NCI-H2029 treated with DMSO at 0.1 percent for 48 hours (cell line): ENCODE data around the gene JAKMIP2.
A peak's percentile ranks its signal among the peaks of the same experiment; 100 is the strongest.

Experiments
- DNase-seq: peaks from one replicate; lab custom pipeline; 2025; lab: John Stamatoyannopoulos, UW

Gene JAKMIP2

DNA sequence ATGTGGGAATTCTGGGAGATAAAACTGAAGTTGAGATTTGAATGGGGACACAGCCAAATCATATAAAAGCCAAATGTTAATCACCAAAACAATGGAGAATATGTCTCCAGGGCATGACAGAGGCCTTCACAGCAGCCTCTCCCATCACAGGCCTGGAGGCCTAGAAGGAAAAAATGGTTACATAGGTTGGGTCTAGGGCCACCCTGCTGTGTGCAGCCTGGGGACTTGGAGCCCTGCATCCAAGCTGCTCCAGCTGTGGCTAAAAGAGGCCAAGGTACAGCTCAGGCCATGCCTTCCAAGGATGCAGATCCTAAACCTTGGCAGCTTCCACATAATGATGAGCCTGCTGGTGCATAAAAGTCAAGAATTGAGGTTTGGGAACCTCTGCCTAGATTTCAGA lies 85.1 kb downstream of the JAKMIP2 start:
- no peak for DNase-seq

DNA sequence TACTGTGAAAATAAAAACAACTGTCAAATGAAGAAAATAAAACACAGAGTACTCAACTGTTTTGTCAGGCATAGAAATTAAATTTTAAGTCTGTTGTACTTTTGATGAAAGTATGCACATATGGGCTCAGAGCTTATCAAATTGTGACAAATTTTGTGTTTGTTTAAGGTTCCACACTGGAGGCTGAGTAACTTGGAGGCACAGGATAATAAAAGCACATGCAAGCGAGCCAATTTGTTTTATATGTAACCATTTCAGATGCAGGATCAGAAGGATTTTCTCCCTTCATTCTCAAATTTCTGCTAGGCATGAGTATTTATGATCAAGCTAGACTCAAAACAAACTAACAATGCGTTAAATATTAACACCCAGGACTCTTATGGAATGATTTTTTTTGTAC lies 87.8 kb downstream of the JAKMIP2 start:
- no peak for DNase-seq

DNA sequence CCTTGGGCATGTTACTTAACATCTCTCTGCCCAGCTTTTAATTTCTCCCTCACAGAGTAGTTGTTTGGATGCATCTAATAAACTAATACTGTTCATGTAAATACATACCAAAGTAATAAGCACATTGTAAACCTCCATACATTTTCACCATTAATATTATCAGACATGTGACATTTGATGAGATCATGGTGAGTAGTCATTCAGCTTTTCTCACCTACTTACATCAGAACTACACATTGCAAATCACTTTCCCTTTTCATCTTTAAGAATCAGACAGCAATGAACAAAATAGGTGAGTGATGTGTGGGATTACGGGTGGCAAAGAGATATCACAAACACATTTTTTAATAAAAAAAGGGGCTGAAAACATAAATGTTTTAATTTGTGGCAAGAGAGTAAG lies 89.3 kb downstream of the JAKMIP2 start:
- no peak for DNase-seq

DNA sequence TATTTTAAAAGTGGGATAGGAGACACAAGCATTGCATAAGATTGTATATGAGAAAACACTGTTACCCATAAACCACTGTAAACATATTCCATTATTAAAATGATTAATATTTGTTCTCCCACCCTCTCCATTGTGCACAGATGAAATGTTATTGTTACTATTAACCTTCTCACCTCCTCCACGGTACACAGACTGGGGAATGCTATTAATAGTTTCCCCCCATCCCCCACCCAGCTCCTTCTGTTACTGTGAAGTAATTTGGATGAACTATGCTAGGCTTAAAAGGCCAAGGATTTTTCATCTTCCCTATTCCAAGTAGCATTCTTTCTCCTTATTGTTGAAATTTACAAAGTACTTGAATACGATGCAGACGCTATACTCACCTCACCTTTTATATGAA lies 91.4 kb downstream of the JAKMIP2 start:
- DNase-seq, result no peak

DNA sequence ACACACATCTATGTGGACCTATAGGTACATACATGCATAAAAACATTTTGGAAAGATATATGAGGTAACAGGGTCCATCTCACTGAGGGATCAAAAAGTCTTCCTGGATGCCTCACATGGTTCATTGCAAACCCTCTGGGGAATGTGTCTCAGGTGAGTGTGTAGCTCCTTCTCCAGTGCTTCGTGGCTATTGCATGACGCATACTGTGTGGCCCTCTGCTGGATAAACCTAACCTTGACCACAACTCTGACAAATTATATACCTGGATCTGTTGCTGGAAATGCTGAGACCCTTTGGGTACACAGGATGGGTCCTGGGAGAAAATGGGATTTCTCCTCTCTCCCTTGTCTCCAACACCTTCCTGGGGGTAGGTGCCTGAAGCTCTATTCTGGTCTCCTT lies 91.9 kb downstream of the JAKMIP2 start:
- no peak for DNase-seq

DNA sequence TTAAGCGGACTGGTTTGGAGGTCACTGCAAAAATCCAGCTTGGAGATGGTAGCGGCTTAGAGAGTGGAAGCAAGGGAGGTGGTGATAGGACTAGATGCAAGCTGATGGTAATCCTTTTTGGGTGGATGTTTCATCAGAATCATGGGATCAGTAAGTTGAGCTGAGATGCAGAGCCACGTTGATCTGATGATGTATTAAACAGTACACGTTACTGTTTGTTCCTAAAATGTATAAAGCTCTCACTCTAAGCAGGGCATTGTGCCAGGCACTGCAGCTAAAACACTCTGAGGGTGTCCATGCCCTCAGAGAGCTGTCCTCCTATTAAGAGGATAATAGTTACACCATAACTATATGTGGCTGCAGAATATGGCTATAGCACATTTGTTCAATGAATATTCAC lies 93.1 kb downstream of the JAKMIP2 start:
- no peak for DNase-seq

DNA sequence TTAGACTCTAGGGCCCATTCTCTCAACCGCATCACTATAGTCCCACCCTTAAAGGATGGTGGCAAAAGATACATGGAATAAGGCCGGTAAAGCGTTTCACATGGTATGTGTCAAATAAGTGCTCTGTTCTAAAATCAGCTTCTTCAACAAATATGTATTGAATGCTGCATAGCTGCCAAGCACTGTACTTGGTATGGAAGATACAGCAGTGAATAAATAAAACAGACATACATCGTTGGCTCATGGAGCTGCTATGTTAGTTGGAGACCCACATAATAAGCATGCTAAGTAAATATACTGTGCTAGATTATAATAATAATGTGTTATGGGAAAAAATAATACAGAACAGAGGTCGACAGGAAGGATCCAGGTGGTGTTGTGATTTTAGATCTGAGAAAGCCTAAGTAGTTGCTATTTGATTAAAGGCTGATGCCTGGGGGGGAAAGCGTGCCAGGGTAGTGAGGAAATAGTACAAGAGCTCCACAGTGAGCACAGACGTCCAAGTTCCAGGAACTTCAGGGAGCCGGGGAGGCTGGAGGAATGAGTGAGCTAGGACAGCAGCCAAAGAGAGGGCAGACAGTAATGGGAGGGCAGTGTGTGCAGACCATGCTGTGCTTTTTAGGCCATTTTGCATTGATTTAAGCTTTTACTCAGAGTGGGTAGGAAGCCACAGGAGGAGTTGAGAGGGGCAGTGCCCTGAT lies 93.7 kb downstream of the JAKMIP2 start:
- DNase-seq, result no peak

DNA sequence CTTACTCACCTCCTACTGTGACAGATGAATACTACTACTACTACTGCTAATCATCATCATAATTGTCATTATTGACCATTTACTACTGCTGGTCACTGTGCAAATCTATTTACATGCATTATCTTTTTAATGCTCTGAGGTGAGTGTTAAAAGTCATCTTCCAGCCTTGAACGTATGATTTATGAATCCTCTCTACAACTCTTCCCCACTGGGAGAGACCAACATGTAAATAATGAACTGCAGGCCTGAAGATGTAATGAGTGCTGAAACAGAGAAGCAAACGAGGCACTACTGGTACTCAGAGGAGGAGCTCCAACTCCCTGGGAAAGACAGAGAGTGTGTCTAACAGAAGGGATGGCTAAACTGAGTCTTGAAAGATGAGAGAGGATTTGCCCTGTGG lies 95.4 kb downstream of the JAKMIP2 start:
- no peak for DNase-seq

DNA sequence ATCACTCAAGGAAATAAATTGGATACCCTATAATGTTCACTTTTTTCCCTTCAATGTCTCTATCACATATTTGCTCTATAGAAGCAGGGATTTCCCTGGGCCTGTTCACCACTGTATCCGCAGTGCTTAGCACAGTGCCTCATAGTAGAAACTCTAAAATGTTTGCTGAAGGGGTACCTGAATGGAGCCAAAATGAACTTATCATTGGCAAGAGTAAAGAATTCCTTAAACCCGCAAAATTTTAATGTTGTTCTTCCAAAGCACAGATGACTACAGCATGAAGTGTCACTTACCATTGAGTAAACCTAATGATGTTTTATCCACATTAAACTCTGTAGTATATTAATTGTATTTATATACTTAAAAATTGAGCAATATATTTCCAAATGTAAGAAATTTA lies 96.1 kb downstream of the JAKMIP2 start:
- DNase-seq, result no peak

DNA sequence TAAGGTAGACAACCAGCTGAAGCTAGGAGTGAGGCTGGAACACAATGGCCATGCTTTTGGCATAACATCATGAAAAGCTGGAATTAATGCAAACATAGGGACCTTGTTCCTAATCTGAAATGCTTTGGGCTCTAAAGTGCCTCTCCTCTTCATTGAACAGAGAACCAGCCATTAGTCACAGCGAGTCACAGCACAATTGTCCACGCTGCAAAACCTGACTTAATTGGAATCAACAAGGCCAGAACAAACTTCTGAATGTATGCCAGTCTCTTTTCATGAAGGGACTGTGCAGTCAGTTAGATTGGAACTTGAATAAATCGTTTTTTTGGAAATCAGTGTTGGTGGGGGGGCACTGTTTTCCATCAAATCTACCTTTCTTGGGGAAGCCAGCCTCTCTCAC lies 96.5 kb downstream of the JAKMIP2 start:
- no peak for DNase-seq

DNA sequence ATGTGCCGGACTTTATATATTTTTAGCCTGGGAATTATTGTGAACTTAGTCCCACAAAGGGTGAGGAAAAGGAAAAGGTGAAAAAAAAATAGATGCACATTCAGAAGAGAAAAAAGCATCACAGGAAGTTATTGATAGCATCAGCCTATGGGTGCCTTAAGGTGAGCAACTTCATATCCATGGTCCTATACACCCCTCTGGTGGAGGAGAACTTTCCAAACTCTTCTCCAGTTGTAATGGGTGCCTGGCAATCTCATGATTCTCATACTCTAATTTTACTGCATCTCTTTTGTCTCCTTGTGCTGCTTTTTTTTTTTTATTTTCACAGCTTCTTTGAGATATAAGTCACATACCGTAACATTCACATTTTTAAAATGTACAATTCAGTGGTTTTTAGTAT lies 107.4 kb downstream of the JAKMIP2 start:
- DNase-seq, result no peak

DNA sequence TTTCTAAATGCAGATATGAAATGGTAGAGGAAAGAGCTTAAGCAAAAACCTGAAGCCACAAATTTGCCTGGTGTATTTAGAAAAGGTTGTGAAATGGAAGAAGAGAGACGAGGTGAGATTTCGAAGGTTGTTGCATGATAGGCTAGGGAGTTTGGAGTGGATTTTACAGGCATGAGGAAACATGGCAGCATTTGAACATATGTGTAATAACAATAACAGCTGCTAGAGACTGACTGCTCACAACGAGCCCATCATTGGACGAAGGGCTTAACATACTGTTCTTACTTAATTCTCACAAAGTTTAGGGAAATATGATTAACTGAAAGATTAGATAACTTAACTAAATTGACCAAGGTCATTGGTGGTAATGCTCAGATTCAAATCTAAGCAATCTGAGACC lies 108.1 kb downstream of the JAKMIP2 start:
- no peak for DNase-seq

DNA sequence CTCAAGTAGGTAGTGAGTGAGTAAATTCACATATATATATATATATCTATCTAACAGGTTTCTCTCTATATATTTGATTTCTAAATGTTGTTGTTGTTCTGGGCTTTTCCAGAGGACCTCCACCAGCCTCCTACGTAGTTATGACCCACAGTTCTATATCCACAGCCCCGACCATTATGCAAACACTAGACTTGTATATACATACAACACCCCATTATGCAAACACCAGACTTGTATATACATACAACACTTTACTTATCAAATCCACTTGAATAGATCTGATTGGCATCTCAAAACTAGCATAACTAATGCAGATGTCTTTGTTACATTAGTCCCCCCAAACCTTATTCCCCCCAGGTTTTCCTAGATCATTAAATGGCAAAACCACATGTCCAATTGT lies 108.7 kb downstream of the JAKMIP2 start:
- DNase-seq, result no peak

DNA sequence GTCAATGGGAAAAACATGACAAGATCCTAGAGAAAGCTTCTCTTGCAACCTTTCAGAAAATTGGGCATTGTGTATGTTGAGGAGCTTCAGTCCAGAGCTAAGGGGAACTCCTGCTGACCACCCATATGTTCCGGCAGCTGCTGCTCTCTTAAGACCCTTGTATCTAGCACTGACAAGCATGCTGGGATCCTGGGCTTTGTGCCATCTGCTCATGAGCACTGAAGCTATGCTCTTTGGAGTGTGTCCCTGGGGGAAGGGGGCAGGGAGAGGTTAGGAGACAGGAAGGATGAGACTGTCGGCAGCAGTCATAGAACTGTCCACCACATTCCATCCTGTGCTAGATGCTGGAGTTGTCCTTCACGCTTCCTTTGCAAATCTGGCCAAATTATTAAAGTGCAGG lies 109.3 kb downstream of the JAKMIP2 start:
- peak; percentile 19 for DNase-seq

DNA sequence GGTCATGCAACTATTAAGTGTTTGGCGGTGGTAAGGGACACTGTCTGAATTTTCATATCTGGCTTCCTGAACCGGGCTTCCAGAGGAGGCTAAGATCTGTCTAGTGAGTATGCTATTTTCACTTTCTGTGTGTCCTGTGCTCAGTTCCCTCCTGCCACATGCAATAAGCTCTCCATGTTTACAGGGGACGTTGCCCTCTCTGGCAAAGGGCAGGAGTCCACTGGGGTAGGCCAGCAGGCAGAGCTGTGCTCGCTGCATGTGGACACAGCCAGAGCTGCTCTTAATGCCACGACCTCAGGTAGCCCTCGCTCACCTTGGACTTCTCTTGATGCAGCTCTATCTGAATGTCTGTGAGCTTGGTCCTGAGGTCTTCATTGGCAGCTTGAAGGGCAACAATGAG lies 111.2 kb downstream of the JAKMIP2 start:
- no peak for DNase-seq

DNA sequence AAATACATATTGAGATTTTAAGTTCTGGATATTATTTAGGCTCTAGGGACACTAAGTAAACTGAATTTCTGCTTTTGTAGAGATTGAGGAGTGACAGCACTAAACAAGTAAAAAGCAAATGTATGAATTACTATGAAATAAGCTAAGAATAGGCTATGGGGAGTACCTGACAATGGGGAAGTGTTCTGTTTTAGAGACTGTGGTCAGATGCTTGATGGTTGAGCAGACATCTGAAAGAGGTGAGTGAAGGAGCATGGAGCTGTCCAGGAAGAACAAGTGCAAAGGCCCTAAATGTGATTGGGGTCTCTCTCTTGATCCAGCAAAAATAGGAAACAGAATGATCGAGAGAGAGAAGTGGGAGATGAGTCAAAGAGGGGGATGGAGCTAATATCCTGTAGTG lies 111.7 kb downstream of the JAKMIP2 start:
- DNase-seq, result no peak

DNA sequence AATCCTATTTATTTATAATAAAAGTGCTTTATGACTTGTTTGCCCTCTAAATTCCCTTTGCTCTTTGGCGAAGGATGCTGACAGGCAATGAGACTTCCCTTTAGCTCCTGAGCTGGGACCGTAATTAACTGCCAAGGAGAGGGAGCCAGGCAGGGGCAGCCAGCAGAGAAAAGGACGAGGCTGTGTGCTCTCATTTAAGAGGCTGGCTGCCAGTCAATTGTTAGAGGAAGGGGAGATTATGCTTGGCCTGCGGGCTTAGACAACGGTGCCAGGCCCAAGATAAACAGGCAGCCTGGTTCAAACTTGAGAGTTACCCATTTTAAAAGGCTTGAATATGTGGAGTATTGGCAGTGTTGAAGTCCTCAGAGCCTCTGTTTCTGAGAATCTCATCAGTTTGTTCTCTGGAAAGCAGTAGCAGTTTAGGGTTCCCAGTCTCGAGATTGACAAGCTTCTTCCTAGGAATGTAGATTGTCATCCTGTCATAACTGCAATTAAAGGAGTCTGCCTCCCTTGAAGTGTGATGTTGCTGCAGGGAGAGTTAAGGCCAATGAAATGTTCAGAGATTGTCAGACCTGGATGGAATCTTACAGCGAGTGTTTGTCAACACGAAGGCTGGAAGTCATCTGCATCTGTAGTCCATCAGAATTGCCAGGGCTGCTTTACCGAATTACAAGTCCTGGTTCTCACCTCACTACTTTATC lies 113.2 kb downstream of the JAKMIP2 start:
- DNase-seq, result peak; percentile 87

DNA sequence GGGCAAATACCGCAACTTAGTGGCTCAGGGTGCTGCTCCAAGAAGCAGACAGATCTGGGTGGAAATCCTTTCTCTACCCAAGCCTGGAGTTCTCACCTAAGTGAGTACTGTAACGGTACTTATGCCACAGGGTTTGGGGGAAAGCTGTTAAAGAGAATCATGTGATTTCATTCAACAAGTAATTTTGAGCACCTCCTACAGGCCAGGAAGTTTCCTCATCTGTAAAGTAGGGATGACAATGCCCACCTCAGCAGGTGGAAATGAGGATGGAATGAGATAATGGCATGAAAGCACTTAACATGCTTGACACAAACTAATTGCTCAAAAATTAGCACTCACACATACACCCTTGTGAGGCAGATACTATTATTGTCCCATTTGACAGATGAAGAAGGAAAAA lies 114.1 kb downstream of the JAKMIP2 start:
- no peak for DNase-seq

DNA sequence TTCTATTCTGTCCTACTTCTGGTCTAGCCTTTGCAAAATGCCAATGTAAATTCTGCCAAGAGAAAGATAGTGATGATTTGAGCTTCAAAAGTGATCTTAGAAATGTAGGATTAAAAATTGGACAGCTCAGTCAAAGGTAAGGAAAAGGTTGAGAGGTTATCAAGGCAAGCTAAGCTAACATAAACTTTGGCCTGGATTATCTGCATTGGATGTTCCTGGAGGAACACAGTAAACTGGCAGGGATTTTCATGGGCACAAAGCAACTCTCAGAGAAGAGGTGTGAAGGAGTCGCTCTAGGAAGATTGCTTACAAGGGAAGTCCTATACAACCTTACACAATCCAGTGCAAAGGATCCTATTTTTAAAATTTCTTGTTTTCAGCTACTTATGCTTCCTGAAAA lies 115.2 kb downstream of the JAKMIP2 start:
- DNase-seq, result no peak

DNA sequence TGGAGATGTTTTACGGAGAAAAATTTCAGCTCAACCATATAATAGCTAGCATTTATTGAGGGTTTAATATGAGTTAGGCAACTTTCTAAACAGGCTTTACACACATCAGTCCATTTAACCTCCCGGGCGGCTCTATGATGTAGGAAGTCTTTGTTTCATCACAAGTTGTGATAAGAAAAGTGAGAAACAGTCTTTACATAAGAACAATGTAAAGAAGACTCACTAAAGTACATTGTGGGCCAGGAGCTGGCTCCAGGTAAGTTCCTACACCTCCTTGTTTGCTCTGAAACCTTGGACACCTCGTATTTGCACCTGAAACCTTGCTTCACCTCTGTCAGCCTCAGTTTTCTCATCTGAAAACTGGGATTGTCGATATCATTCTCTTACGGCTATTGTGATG lies 116.1 kb downstream of the JAKMIP2 start:
- no peak for DNase-seq

DNA sequence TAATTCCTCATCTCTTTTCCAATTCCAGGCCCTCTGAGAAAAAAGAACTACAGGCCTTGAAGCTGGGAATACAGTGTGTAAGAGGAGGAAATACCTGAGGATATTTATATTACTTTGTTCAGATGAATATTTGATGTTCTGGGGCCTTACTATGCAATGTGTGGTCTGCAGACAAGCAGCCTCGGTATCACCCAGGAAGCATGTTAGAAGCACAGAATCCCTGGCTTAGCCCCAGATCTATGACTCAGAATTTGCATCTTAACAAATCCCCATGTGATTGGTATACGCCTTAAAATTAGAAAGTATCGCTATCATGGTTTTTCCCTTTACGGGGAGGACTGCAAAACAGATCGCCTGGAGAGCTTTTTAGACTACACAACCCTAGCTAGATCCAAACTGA lies 121.0 kb downstream of the JAKMIP2 start:
- DNase-seq, result no peak

DNA sequence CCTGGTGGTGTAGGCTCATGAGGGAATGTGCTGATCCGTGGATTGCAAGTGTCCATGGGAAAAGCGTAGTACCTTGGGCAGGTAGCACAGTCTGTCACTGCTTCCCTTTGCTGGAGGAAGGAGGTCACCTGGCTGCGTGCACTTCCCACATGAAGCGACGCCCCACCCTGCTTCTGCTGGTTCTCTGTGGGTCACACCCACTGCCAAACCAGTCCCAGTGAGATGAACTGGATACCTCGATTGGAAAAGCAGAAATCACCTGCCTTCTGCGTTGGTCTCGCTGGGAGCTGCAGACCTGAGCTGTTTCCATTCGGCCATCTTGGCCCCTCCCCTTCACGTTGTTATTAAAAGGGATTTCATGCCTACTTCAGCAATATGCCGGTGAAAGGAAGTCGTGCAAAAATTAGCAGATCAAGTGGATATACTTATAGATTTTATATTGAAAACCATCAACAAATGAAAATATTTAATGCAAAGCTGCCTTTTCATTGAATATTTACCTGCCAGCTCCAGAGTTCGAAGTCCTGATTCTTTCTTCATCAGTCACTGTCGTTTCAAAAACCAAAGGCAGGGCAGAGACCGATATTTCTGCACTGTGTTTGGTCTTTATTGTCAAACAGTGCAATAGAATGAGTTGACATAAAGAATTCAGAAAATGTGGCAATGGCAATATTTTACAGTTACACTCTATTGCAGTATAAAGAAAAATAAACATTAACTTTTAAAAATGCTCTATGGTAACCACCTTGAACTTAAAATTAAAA lies 123.2 kb downstream of the JAKMIP2 start:
- no peak for DNase-seq

DNA sequence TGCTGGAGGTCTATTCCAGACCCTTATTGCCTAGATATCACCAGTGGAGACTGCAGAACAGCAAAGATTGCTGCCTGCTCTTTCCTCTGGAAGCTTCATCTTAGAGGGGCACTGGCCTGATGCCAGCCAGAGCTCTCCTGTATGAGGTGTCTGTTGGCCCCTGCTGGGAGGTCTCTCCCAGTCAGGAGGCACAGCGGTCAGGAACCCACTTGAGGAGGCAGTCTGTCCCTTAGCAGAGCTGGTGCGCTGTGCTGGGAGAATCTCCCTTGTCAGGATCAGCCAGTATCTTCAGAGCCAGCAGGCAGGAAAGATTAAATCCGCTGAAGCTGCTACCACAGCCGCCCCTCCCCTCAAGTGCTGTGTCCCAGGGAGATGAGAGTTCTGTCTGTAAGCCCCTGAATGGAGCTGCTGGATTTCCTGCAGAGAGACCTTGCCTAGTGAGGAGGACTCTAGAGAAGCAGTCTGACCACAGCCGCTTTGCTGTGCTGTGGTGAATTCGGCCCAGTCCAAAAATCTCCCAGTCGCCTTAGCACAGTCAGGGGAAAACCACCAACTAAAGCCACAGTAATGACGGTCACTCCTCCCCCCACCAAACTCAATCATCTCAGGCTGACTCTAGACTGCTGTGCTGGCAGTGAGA lies 124.1 kb downstream of the JAKMIP2 start:
- DNase-seq, result no peak
